Amniotic epithelial cell (primary cell): ENCODE results near the gene HUNK.

Source experiments
- DNase-seq: peaks from one replicate; pipeline ENCODE4 v3.0.0-alpha.2; 2010; ENCODE audit warnings: low read depth

HUNK gene

DNA sequence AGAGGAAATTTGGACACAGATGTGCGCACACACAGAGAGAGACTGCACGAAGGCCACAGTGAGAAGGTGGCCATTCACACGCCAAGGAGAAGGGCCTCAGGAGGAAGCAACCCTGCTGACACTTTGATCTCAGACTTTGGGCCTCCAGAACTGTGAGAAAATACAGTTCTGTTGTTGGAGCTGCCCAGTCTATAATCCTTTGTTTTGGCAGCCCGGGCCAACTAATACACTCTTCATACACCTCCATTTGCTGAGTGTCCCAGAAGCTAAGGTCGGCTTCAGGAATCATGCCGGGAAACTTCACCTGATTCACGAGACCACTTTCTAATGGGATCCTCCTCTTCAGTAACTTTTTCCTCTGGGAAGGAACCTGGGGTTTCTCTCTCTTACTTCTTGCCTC, 23.2 kb downstream of the HUNK start:
- no peak for DNase-seq

DNA sequence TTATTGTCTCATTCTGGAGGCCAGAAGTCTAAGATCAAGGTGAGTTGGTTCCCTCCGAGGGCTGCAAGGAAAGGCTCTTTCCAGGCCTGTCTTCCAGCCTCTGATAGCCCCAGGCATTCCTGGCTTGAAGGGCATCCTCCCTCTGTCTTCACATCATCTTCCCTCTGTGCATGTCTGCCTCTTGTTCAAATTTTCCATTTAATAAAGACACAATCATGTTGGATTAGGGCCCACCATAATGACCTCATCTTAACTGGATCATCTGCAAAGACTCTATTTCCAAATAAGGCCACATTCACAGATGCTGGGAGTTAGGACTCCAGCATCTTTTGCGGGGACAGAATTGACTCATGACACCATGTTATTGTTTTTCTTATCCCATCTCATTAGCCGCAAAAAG, 24.5 kb downstream of the HUNK start:
- no peak for DNase-seq

DNA sequence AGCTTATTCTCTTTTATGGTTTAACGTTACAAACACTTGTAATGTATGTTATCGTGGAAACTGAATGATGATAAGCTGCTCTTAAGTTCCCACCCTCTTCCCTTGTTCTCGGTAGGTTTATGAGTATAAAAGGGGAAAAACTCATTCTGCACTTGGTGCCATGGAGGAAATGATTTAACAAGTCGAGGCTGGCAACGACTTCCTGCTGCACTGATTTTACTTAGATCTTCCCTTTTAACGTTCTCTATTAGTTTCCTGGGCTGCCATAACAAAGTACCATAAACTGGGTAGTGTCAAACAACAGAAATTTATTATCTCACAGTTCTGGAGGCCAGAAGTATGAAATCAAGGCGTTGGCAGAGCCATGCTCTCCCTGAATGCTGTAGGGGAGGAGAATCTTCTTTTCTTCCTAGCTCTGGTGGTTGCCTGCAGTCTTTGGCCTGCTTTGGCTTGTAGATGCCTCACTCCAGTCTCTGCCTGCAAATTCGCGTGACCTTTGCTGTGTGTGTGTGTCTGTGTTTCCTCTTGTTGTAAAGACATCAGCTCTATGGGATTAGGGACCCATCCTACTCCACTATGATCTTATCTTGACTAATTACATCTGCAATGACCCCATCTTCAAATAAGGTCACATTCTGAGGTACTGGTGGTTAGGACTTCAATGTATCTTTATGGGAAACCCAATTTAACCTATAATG, 26.3 kb downstream of the HUNK start:
- no peak for DNase-seq

GRCh38 chr21:31900121-31900895, 27.5 kb downstream of the HUNK start:
- no peak for DNase-seq

GRCh38 chr21:31901315-31901714, 28.5 kb downstream of the HUNK start:
- DNase-seq: no peak

- no peak for DNase-seq
Observed at GRCh38 chr21:31902438-31902837, 29.6 kb downstream of the HUNK start.

GRCh38 chr21:31903896-31904295, 31.1 kb downstream of the HUNK start:
- no peak for DNase-seq

DNA sequence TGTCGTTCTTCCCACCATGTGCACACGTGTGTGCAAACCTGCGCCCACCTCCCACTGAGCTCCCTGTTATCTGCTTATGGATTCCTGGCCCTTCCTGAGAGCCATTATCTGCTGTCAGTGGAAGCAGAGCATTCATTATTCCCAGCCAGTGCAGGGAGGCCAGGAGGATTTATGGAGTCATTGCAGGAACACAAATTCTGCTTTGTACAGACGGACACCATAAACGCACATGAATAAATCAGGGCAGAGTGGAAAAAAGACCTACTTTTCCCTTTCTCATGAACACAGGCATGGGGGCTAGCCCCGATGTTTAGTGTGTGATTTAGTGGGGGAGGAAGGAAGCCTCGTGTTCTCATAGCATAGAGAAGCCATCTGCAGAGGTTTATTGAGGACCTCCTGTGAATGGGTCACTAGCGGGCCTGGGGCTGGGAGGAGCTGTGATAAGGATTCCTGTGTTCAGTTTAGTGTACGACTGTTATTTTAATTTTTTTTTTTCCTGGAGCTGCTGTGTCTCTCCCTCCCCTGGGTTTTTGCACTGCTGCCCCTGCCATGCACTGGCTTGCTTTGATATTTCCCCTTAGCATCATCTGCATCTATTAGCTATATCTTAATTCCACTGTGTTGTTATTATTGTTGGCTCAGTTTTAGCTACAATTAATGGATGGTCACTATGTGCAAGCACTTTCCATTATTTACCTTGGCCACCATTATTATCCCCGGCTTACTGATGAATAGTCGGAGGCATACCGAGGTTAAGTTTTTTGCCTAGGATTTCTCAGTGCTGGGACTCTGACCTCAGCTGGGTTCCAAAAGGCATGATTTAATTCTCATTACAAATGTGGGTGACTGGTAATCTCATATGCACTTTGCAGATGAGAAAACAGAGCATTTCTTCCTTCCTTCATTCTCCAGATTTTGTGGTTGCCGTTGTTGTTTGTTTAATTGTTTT, 33.0 kb downstream of the HUNK start:
- no peak for DNase-seq

DNA sequence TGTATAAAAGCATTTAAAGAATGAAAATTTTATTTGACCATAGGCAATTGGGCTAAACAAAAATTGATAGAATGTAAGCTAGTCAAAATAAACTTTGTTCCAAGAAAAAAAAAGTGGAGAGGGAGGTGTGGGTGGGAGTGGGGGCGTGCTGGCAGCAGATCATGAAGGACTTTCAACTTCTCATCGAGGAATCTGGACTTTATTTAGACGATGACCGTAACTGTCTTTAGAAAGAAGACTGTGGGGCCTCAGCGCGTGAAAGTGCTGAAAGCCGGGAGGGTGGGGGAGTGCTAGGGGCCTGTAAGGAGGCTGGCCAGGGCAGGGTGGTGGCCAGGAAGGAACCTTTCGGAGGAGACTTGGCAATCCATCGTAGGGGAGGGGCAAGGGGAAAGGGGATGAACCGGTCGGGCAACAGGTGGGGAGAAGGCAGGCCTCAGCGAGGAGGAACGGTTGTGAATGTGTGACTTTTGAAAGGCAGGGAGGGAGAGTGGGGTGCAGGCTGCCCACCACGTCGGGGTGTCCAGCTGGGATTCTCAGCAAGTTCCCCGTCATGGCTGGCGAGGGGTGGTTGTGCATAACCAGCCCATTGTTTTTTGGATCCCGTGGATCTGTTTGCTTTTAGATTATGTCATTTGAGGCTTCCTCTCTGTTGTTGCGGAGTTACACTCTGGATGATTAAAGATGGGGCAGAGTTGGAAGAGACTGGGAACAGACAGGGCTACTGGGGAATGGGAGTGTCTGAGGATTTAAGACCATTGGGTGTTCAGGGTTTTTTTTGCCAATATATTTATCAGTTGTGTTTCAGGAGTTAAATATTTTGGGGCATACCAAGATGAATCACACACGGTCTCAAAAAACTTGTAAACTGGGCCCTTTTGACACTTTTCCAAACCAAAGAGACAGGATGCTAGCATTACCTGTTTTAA, 35.5 kb downstream of the HUNK start:
- DNase-seq: no peak

DNA sequence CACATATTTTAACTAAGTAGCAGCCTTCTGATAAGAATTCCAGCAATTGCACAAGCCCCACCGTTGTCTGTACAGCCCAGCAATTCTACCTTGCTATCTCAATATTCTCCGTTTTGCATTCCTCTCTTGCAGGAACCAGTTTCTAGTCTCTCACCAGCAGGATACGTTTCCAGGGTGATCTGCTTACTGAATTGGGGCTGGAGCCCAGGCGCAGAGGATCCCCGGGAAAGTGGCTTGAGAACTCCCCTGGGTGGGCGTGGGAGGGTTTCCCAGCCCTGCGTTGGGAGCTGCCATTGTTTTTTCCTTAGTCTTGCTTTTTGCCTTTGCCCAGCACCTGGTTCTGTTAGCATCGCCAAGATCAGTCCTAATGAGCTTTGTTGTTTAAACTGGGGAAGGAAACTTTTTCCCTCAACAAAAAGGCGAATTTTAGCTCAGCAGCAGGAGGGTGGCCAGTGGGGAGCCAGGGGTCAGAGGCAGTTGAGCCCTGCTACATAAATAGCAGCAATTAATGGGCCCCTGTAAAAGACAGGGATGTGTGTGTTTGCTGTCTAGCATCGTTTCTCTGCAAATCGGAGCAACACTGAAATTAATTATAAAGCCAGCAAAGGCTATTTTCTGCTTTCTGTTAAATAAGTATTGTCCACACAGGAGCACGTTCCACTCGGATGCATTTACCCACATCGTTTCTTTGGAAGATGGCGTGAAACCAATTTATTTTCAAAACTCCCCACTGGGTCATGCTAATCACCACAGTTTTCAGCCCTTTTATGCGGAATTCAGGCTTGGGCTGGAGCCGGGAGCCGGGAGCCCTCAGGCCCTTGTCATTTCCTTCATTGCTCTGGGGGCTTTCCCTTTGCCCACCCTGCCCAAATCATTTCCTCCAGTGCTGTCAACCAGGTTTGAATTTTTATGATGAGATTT, 36.6 kb downstream of the HUNK start:
- no peak for DNase-seq

GRCh38 chr21:31910074-31910470, 37.3 kb downstream of the HUNK start:
- no peak for DNase-seq

DNA sequence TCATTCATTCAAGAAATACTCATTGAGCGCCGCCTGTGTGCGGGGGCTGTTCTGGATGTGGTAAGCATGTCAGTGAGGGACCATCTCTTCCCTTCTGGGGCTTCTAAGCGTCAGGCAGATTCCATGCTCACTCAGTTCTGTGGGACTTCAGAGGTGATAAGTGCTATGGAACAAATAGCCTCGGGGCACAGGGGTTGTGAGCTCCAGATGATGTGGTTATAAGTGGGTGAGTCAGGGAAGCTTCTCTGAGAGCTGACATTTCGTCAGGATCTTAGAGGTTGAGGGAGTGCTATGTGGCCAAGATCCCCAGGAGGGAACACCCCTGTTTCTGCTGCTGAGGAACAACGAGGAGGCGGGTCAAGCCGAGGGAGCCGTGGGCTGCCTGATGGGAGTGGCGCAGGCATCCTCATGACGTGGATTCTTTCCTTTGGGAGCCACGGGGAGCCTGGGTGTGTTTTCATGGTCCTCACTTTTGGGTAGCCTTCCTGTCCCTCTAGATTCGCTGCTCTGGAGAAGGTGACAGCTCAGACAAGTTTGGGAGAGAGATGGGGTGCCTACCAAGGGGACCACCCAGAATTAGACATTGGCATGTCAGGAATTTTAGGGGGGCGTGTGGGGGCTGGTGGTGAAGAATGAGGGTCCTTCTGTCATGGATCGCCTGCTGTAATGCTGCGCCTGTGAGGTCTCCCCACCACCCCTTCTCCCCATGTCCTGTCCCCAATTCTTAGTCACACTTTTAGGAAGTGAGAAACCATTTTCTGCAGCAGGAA, 38.5 kb downstream of the HUNK start:
- DNase-seq: no peak

- DNase-seq: no peak
Observed at GRCh38 chr21:31912501-31912900, 39.7 kb downstream of the HUNK start.

DNA sequence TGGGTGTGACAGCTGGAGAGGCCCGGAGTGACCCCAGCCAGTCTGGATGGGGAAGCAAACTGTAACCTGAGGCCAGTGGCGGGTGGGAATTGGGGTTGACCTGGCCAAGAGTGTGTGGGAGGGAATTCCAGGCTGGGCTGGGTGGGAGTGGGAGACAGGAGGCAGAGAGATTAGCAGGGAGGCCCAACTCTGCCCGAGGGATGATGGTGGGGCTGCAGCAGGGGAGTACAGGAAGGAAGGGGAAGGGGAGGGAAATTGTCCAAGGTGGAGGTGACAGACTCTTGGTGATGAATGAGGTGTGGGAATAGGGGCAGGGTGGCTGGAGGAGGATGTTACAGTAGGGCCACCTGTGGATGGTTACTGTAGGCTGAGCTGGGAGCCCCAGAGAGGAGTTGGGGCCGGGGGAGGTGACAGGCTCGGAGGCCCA, 40.4 kb downstream of the HUNK start:
- DNase-seq: no peak

DNA sequence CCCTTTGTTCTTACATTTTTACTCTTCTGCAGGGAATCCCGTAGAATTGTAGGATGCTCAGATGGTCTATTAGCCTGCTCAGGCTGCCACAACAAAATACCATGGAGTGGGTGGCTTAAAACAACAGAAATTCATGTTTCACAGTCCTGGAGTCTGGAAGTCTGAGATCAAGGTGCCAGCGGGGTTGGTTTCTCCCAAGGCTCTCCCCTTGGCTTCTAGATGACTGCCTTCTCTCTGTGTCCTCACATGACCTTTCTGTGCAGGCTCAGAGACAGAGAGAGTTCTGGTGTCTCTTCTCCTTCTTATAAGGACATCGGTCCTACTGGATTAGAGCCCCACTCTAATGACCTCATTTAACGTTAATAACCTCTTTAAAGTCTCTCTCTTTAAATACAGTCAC, 41.7 kb downstream of the HUNK start:
- DNase-seq: no peak

DNA sequence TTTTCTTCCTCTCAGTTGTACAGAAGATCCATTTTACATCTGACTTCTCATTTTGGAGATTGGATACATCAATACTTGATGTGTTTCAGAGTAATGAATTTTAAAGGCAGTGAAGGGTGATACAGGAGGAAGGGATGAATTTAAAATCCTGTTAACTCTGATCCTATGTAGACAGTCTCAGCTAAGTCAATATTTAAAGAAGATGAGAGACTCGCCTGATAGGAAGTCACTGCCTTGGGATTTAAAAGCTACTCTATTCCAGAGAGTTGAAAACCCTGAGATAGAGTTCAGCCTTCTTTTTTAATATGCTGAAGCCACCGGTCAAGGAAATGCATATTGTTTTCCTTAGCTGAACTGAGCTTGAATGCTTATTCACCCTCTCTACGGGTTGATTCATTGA, 42.7 kb downstream of the HUNK start:
- no peak for DNase-seq

DNA sequence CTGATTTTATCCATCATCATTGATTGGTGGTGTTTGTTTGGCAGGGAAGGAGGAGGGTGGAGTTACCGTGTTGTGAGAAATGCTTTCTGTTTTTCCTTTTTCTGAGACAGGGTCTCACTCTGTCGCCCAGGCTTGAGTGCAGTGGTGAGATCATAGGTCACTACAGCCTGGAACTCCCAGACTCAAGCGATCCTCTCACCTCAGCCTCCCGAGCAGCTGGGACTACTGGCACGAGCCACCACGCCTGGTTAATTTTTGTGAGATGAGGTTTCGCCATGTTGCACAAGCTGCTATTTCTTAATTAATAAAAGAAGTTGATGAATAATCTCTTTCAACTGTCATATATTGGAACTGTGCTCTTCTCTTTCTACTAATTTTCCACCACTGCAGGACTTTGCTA, 44.3 kb downstream of the HUNK start:
- no peak for DNase-seq

- no peak for DNase-seq
Observed at GRCh38 chr21:31918250-31918775, 45.5 kb downstream of the HUNK start.

GRCh38 chr21:31920275-31920674, 47.5 kb downstream of the HUNK start:
- DNase-seq: no peak
